SK-N-SH (cell line): ENCODE measurements around the gene LRCOL1. TPM values are rescaled to one million over a fixed set of nuclear protein-coding genes. Genes with fewer than 3 reads are reported as not detected.

Experiments used
- CTCF ChIA-PET: fragments of 300-600, 350-600 bp; formaldehyde crosslinking; extraction: SDS; loops from one replicate; lab custom pipeline; 2021; lab: Yijun Ruan, JAX
- POLR2A ChIA-PET: fragments of 350-600 bp; sonication (Branson Sonifier 250); formaldehyde crosslinking; extraction: SDS; loops from one replicate; lab custom pipeline; 2020; ENCODE audit warnings: antibody characterized with exemption, inconsistent platforms; lab: Yijun Ruan, JAX
- DNase-seq: peaks from one replicate; pipeline ENCODE4 v3.0.0; 2012
- H2AFZ ChIP-seq: fragments of 200-600 bp; sonication (generic); 2 replicates; pipeline ENCODE4 v1.8.1; 2016; ENCODE audit warnings: antibody characterized with exemption, mild to moderate bottlenecking, low read depth
- H3F3A ChIP-seq: fragments of 200-600 bp; sonication (generic); replicated peaks from 2 replicates; pipeline ENCODE3; 2016; ENCODE audit warnings: antibody characterized with exemption, mild to moderate bottlenecking; ENCODE audit not compliant: insufficient read depth
- H3K27ac ChIP-seq, 2 experiments: fragments of 200-500 bp in 1 of 2; fragments of 200-600 bp in 1 of 2; sonication (Bioruptor generic) in 1 of 2; sonication (generic), shearing (Covaris generic) in 1 of 2; 2 replicates each; pipeline versions ENCODE4 v1.5.1 to v1.6.1; 2014 to 2016; ENCODE audit warnings: low read depth in 2 of 2, inconsistent platforms in 1 of 2, low read length in 1 of 2, mild to moderate bottlenecking in 1 of 2, mixed read lengths in 1 of 2
- H3K27me3 ChIP-seq: fragments of 200-600 bp; sonication (generic), shearing (Covaris generic); 2 replicates; pipeline ENCODE4 v1.6.1; 2016; ENCODE audit warnings: mixed run types; ENCODE audit not compliant: insufficient read depth
- H3K36me3 ChIP-seq, 2 experiments: fragments of 200-500 bp in 1 of 2; fragments of 200-600 bp in 1 of 2; sonication (Bioruptor generic) in 1 of 2; sonication (generic) in 1 of 2; replicated peaks in 1 of 2; 2 replicates each; pipeline versions ENCODE3 to v1.5.1; 2014 to 2016; ENCODE audit warnings: low read length in 1 of 2, mild to moderate bottlenecking in 1 of 2; ENCODE audit not compliant: insufficient read depth in 2 of 2, control insufficient read depth in 1 of 2
- H3K4me1 ChIP-seq, 2 experiments: fragments of 200-500 bp in 1 of 2; fragments of 200-600 bp in 1 of 2; sonication (Bioruptor generic) in 1 of 2; sonication (generic), shearing (Covaris generic) in 1 of 2; 2 replicates each; pipeline versions ENCODE4 v1.5.1 to v1.6.1; 2014 to 2016; ENCODE audit warnings: low read depth in 1 of 2, low read length in 1 of 2, mixed run types in 1 of 2; ENCODE audit not compliant: insufficient read depth in 2 of 2, control insufficient read depth in 1 of 2
- H3K4me2 ChIP-seq: fragments of 200-600 bp; sonication (generic), shearing (Covaris generic); 2 replicates; pipeline ENCODE4 v1.6.1; 2017; ENCODE audit warnings: mixed run types
- H3K4me3 ChIP-seq, 2 experiments: fragments of 200-500 bp in 1 of 2; fragments of 200-600 bp in 1 of 2; sonication (Bioruptor generic) in 1 of 2; sonication (generic), shearing (Covaris generic) in 1 of 2; 2 replicates each; pipeline versions ENCODE4 v1.5.1 to v1.8.1; 2014 to 2016; ENCODE audit warnings: low read depth in 2 of 2, inconsistent platforms in 1 of 2, low read length in 1 of 2, mild to moderate bottlenecking in 1 of 2, mixed read lengths in 1 of 2, moderate library complexity in 1 of 2
- H3K79me2 ChIP-seq: fragments of 200-600 bp; sonication (generic); 2 replicates; pipeline ENCODE4 v1.8.1; 2017; ENCODE audit warnings: mild to moderate bottlenecking; ENCODE audit not compliant: insufficient read depth
- H3K9ac ChIP-seq: fragments of 200-600 bp; sonication (generic); 2 replicates; pipeline ENCODE4 v1.6.1; 2017; ENCODE audit warnings: mixed run types
- H3K9me2 ChIP-seq: fragments of 200-600 bp; sonication (generic); 2 replicates; pipeline ENCODE4 v1.6.1; 2017; ENCODE audit warnings: mixed run types
- H3K9me3 ChIP-seq: fragments of 200-600 bp; sonication (generic); 2 replicates; pipeline ENCODE4 v1.6.1; 2017; ENCODE audit warnings: mixed run types, mild to moderate bottlenecking, moderate library complexity
- H4K20me1 ChIP-seq: fragments of 200-600 bp; sonication (generic); 2 replicates; pipeline ENCODE4 v1.6.1; 2017; ENCODE audit warnings: mild to moderate bottlenecking, mixed run types; ENCODE audit not compliant: insufficient read depth
- CHD2 ChIP-seq: fragments of 150-350 bp; IDR thresholded peaks from 2 replicates; pipeline ENCODE4 v1.6.1; 2018; ENCODE audit warnings: low read length; ENCODE audit not compliant: partially characterized antibody
- ELF1 ChIP-seq: IDR thresholded peaks from 2 replicates; pipeline ENCODE4 v1.4.0; 2012
- EP300 ChIP-seq, 2 experiments: IDR thresholded peaks; 2 replicates each; pipeline versions ENCODE4 v1.4.0 to v1.6.1; 2012; ENCODE audit warnings: borderline replicate concordance in 1 of 2, low read depth in 1 of 2, low read length in 1 of 2
- EZH2phosphoT487 ChIP-seq: fragments of 200-600 bp; sonication (generic); IDR thresholded peaks from 2 replicates; pipeline ENCODE4 v1.6.1; 2017; ENCODE audit warnings: low read depth, mixed run types, mild to moderate bottlenecking, antibody characterized with exemption, moderate library complexity, borderline replicate concordance
- FOSL2 ChIP-seq: IDR thresholded peaks from 2 replicates; pipeline ENCODE4 v1.4.0; 2012; ENCODE audit warnings: low read depth, mild to moderate bottlenecking, moderate library complexity, borderline replicate concordance
- FOXJ3 ChIP-seq: sonication (generic); formaldehyde crosslinking; IDR thresholded peaks from 2 replicates; pipeline ENCODE4 v1.5.1; 2020; ENCODE audit warnings: mild to moderate bottlenecking, missing genetic modification reagents
- GABPA ChIP-seq: IDR thresholded peaks from 2 replicates; pipeline ENCODE4 v1.4.0; 2012; ENCODE audit warnings: low read depth, mild to moderate bottlenecking
- GATA2 ChIP-seq: sonication (generic); formaldehyde crosslinking; IDR thresholded peaks from 2 replicates; pipeline ENCODE4 v1.5.0; 2020; ENCODE audit warnings: mild to moderate bottlenecking, missing genetic modification reagents
- MEF2A ChIP-seq: IDR thresholded peaks from 2 replicates; pipeline ENCODE4 v1.4.0; 2012; ENCODE audit warnings: low read depth, borderline replicate concordance
- MXI1 ChIP-seq: IDR thresholded peaks from 2 replicates; pipeline ENCODE4 v1.6.1; 2012; ENCODE audit warnings: mild to moderate bottlenecking, low read depth, low read length, improper control_type of control experiment
- NFIC ChIP-seq: IDR thresholded peaks from 2 replicates; pipeline ENCODE4 v1.4.0; 2012; ENCODE audit warnings: borderline replicate concordance
- RAD21 ChIP-seq: IDR thresholded peaks from 2 replicates; pipeline ENCODE4 v1.6.1; 2012; ENCODE audit warnings: mild to moderate bottlenecking, low read length
- RXRA ChIP-seq: IDR thresholded peaks from 2 replicates; pipeline ENCODE4 v1.4.0; 2012; ENCODE audit warnings: low read depth, mild to moderate bottlenecking, borderline replicate concordance
- SMC3 ChIP-seq: IDR thresholded peaks from 2 replicates; pipeline ENCODE4 v1.6.1; 2012; ENCODE audit warnings: low read depth, low read length, improper control_type of control experiment
- TAF1 ChIP-seq: IDR thresholded peaks from 2 replicates; pipeline ENCODE4 v1.6.1; 2012; ENCODE audit warnings: low read depth, mild to moderate bottlenecking, low read length, moderate library complexity, borderline replicate concordance
- TCF12 ChIP-seq: IDR thresholded peaks from 2 replicates; pipeline ENCODE4 v1.4.0; 2012
- WGBS: methylation state at CpG from one replicate; pipeline ENCODE4 v1.1.6; 2017; ENCODE audit warnings: low lambda C conversion rate; 5-methylcytosine and 5-hydroxymethylcytosine counted together
- polyA plus RNA-seq, 3 experiments: library from polyadenylated mRNA; depleted of rRNA; stranded (reverse); fragments of >200 nt; gene quantifications; 2 replicates each; pipeline ENCODE4 v1.2.3, GENCODE V29; 2012
- TF ChIP-seq, protein P1 (sequence below): IDR thresholded peaks from 2 replicates; pipeline ENCODE4; 2012
- TF ChIP-seq, protein P2 (sequence below): fragments of 150-350 bp; IDR thresholded peaks from 2 replicates; pipeline ENCODE4 v1.6.1; 2016; ENCODE audit warnings: mild to moderate bottlenecking, low read depth, low read length
- TF ChIP-seq, protein P3 (sequence below): IDR thresholded peaks from 2 replicates; pipeline ENCODE4 v1.4.0; 2012; ENCODE audit warnings: low read depth, borderline replicate concordance
- TF ChIP-seq, protein P4 (sequence below): fragments of 150-350 bp; IDR thresholded peaks from 2 replicates; pipeline ENCODE4 v1.6.1; 2017; ENCODE audit warnings: antibody characterized with exemption, low read length, low read depth, borderline replicate concordance

LRCOL1 gene
- polyA plus RNA-seq, 1 of the 3 experiments (the other 2 are of a cell fraction) = 1.1 TPM

DNA sequence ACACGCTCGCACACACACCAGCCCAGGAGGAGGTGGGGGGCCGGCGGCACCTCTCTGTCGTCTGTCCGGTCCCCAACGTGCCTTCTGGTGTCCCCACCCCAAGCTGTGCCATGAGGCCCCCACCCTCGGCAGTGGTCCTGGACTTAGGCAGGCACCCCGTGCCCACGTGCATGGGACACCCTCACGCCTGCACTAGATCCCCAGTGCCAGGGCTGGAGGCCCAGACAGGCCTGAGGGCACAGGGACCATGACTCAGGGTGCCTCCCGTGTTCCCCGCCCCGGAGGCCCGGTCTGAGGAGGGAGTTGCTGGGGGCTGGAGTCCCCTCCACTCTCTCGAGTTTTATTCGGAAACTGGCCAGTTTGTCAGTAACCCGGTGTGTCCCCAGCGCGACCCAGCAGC is 38.8 kb downstream of the LRCOL1 start:
- TF ChIP-seq ELF1 = no peak
- TF ChIP-seq RAD21 = no peak
- no peak for TF ChIP-seq GABPA
- TF ChIP-seq SMC3 = no peak
- TF ChIP-seq EZH2phosphoT487 = no peak
- TF ChIP-seq, protein P1, sequence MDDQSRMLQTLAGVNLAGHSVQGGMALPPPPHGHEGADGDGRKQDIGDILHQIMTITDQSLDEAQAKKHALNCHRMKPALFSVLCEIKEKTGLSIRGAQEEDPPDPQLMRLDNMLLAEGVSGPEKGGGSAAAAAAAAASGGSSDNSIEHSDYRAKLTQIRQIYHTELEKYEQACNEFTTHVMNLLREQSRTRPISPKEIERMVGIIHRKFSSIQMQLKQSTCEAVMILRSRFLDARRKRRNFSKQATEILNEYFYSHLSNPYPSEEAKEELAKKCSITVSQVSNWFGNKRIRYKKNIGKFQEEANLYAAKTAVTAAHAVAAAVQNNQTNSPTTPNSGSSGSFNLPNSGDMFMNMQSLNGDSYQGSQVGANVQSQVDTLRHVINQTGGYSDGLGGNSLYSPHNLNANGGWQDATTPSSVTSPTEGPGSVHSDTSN = no peak
- TF ChIP-seq, protein P2, sequence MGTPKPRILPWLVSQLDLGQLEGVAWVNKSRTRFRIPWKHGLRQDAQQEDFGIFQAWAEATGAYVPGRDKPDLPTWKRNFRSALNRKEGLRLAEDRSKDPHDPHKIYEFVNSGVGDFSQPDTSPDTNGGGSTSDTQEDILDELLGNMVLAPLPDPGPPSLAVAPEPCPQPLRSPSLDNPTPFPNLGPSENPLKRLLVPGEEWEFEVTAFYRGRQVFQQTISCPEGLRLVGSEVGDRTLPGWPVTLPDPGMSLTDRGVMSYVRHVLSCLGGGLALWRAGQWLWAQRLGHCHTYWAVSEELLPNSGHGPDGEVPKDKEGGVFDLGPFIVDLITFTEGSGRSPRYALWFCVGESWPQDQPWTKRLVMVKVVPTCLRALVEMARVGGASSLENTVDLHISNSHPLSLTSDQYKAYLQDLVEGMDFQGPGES = no peak
- TF ChIP-seq, protein P3, sequence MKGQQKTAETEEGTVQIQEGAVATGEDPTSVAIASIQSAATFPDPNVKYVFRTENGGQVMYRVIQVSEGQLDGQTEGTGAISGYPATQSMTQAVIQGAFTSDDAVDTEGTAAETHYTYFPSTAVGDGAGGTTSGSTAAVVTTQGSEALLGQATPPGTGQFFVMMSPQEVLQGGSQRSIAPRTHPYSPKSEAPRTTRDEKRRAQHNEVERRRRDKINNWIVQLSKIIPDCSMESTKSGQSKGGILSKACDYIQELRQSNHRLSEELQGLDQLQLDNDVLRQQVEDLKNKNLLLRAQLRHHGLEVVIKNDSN = no peak
- TF ChIP-seq TCF12 = no peak
- no peak for TF ChIP-seq FOSL2
- no peak for TF ChIP-seq GATA2 (CRISPR knock-in tag)
- H3K79me2 ChIP-seq = no peaks in the 10 kb centered on the region
- no peak overlapping the region for H3K27ac ChIP-seq
- WGBS = 95% methylated on average over 10 of the region's 20 CpGs
- no peaks in the 10 kb centered on the region for H3K9me3 ChIP-seq
- no peaks in the 10 kb centered on the region for H3F3A ChIP-seq
- ChIA-PET POLR2A (no interaction called here), CTCF (no interaction called here)
- no peak overlapping the region for H3K4me3 ChIP-seq
- H4K20me1 ChIP-seq = no peaks in the 10 kb centered on the region
- no peak overlapping the region for H3K4me2 ChIP-seq
- H3K27me3 ChIP-seq = no peaks in the 10 kb centered on the region
- H3K4me1 ChIP-seq = no peaks in the 10 kb centered on the region
- H3K9ac ChIP-seq = no peak overlapping the region
- no peaks in the 10 kb centered on the region for H3K9me2 ChIP-seq
- no peak overlapping the region for H2AFZ ChIP-seq
- no peak for DNase-seq
- H3K36me3 ChIP-seq = peaks cover 0 to 51% of the 10 kb centered on the region in 2 experiments

DNA sequence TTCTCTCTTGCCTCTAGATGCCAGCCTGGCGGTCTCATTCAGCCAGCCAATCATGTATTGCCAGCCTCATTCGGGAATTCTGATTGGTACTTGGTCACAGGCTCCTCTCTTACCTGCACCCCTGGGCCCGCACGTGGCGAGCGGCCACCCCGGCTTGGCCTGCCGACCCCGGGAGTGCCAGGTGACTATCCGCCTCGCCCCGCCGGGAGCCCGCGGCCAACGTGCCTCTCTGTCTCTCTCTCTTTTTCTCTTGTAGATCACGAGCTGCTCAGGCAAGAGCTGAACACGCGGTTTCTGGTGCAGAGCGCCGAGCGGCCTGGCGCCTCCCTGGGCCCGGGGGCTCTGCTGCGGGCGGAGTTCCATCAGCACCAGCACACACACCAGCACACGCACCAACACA is 39.3 kb downstream of the LRCOL1 start:
- Histone ChIP-seq H3K4me2 (no peak overlapping the region), H3K4me1 (no peaks in the 10 kb centered on the region), H3K9me2 (no peaks in the 10 kb centered on the region), H3K4me3 (no peak overlapping the region), H3F3A (no peaks in the 10 kb centered on the region), H3K9me3 (no peaks in the 10 kb centered on the region), H3K9ac (no peak overlapping the region), H3K36me3 (peaks cover 0 to 55% of the 10 kb centered on the region in 2 experiments), H4K20me1 (0 out of 2 replicates have a peak, but pooled peaks cover 2% of the 10 kb centered on the region), H3K27ac (no peak overlapping the region), H3K79me2 (no peaks in the 10 kb centered on the region), H3K27me3 (no peaks in the 10 kb centered on the region), H2AFZ (no peak overlapping the region)
- 96% methylated on average over 22 of the region's 27 CpGs for WGBS
- no peak for DNase-seq
- ChIA-PET POLR2A (no interaction called here), CTCF (no interaction called here)
- no peak for TF ChIP-seq EP300 (IDR thresholded peaks at IDR 0.05; ENCODE audit: borderline replicate concordance in 1 of 2, low read depth in 1 of 2, low read length in 1 of 2)
- TF ChIP-seq FOXJ3 (CRISPR knock-in tag) = no peak
- TF ChIP-seq, protein P4, sequence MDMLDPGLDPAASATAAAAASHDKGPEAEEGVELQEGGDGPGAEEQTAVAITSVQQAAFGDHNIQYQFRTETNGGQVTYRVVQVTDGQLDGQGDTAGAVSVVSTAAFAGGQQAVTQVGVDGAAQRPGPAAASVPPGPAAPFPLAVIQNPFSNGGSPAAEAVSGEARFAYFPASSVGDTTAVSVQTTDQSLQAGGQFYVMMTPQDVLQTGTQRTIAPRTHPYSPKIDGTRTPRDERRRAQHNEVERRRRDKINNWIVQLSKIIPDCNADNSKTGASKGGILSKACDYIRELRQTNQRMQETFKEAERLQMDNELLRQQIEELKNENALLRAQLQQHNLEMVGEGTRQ = no peak
- TF ChIP-seq GABPA = no peak
- TF ChIP-seq, protein P3 = no peak
- no peak for TF ChIP-seq TAF1
- TF ChIP-seq MEF2A = no peak
- TF ChIP-seq NFIC = no peak
- TF ChIP-seq RAD21 = no peak
- TF ChIP-seq, protein P1 = no peak
- no peak for TF ChIP-seq ELF1
- no peak for TF ChIP-seq CHD2
- no peak for TF ChIP-seq MXI1
- TF ChIP-seq FOSL2 = no peak
- TF ChIP-seq RXRA = no peak
- TF ChIP-seq EZH2phosphoT487 = no peak
